Left lung (tissue), 10 donors: ENCODE results near the gene TMIE. TPM values are rescaled to one million over a fixed set of nuclear protein-coding genes. Genes with fewer than 3 reads are reported as not detected.
A peak's percentile ranks its signal among the peaks of the same experiment; 100 is the strongest.

Source experiments
- ATAC-seq: fragments of 200-7000 bp; cut with Tn5 transposase; one replicate; pipeline ENCODE4 v1.9.1; 2020; ENCODE audit warnings: moderate library complexity
- DNase-seq, 4 donors: peaks; one replicate each; pipeline ENCODE4 v3.0.0-alpha.2; 2013 to 2020
- H3K27ac ChIP-seq, 2 donors: fragments of 200-600 bp; sonication (generic) in 1 of 2; one replicate each; pipeline versions ENCODE4 v1.5.0 to v1.8.0; 2020 to 2021
- H3K27me3 ChIP-seq, 2 donors: fragments of 200-600 bp; sonication (generic) in 1 of 2; one replicate each; pipeline versions ENCODE4 v1.5.0 to v1.8.0; 2020 to 2021
- H3K36me3 ChIP-seq, 2 donors: fragments of 200-600 bp; sonication (generic) in 1 of 2; one replicate each; pipeline versions ENCODE4 v1.5.0 to v1.8.0; 2020 to 2021
- H3K4me1 ChIP-seq, 2 donors: fragments of 200-600 bp; one replicate each; pipeline ENCODE4 v1.8.0; 2021
- H3K4me3 ChIP-seq, 2 donors: fragments of 200-600 bp; sonication (generic) in 1 of 2; one replicate each; pipeline versions ENCODE4 v1.5.0 to v1.8.0; 2020 to 2021; ENCODE audit warnings: mild to moderate bottlenecking in 1 of 2
- H3K9me3 ChIP-seq, 2 donors: fragments of 200-600 bp; sonication (generic) in 1 of 2; one replicate each; pipeline versions ENCODE4 v1.5.0 to v1.8.0; 2020 to 2021
- CTCF ChIP-seq, 2 donors: fragments of 200-600 bp; sonication (generic) in 1 of 2; IDR thresholded peaks; one replicate each; pipeline versions ENCODE4 v1.5.0 to v1.8.0; 2021; ENCODE audit warnings: antibody characterized with exemption in 2 of 2
- intact Hi-C, 2 donors: fragments of 100-400 bp; cut with DNase I; formaldehyde crosslinking; loops; one replicate each; pipeline versions ENCODE4 v1.11.2 to v1.14.2; 2022
- polyA plus RNA-seq, 6 donors: library from polyadenylated mRNA; unstranded; fragments of 120-200 nt; gene quantifications; one replicate each; pipeline ENCODE4 v1.2.1, GENCODE V29; 2013; ENCODE audit not compliant: insufficient read length in 6 of 6
- total RNA-seq, 2 donors: library from RNA; stranded (reverse); fragmentation: NEBNext Ultra II Directional; extraction: Animal tissue kit (Norgen Biotek cat#: 25700); gene quantifications; one replicate each; pipeline ENCODE4 v1.2.1, GENCODE V29; 2021
- donor health status: DM: no; HTN: yes; CAD: no.
- donor health status: DM: no; HTN: no; CAD: no.

Gene TMIE
- total and polyA plus RNA-seq, 8 donors, result 0.23 to 0.82 (median 0.48) TPM; not detected in 1

GRCh38 chr3:46685446-46685845 is 15.7 kb upstream of the TMIE start:
- H3K4me3 ChIP-seq, result no peak overlapping the region
- ATAC-seq (no peak), DNase-seq (no peak)
- no peaks in the 10 kb centered on the region for H3K9me3 ChIP-seq
- H3K4me1 ChIP-seq, result peaks cover 0 to 6% of the 10 kb centered on the region in 2 donors
- H3K36me3 ChIP-seq, result peaks cover 0 to 73% of the 10 kb centered on the region in 2 donors
- TF ChIP-seq CTCF (IDR thresholded peaks at IDR 0.05), result no peak
- H3K27me3 ChIP-seq, result no peaks in the 10 kb centered on the region
- intact Hi-C loops, result no loop called here
- H3K27ac ChIP-seq, result no peak overlapping the region

- TF ChIP-seq CTCF (IDR thresholded peaks at IDR 0.05), result no peak
- H3K4me1 ChIP-seq, result peaks cover 19 to 58% of the 10 kb centered on the region in 2 donors
- ATAC-seq (peak; percentile 45), DNase-seq (peak in 2 of 4 donors; percentile 42 to 70)
- intact Hi-C loops, result no loop called here
- H3K9me3 ChIP-seq, result no peaks in the 10 kb centered on the region
- H3K27ac ChIP-seq, result peak overlapping the region; percentile 68 to 93
- H3K36me3 ChIP-seq, result peaks cover 0 to 22% of the 10 kb centered on the region in 2 donors
- no peak overlapping the region for H3K4me3 ChIP-seq
- H3K27me3 ChIP-seq, result peaks cover 0 to 25% of the 10 kb centered on the region in 2 donors
These were observed 10.4 kb upstream of the TMIE start for GRCh38 chr3:46690798-46691197.

GRCh38 chr3:46692566-46692990 is 8.6 kb upstream of the TMIE start:
- Histone ChIP-seq H3K9me3 (no peaks in the 10 kb centered on the region), H3K27me3 (peaks cover 0 to 25% of the 10 kb centered on the region in 2 donors), H3K36me3 (peaks cover 0 to 13% of the 10 kb centered on the region in 2 donors), H3K4me3 (peak overlapping the region; percentile 65 to 69), H3K27ac (peak overlapping the region; percentile 68 to 93), H3K4me1 (peaks cover 26 to 71% of the 10 kb centered on the region in 2 donors)
- ATAC-seq (peak; percentile 79), DNase-seq (peak in 3 of 4 donors; percentile 20 to 95 (median 89))
- intact Hi-C loops, result no loop called here
- no peak for TF ChIP-seq CTCF (IDR thresholded peaks at IDR 0.05)

GRCh38 chr3:46693038-46693891 is 7.9 kb upstream of the TMIE start, which contains the start of gene ALS2CL:
Gene ALS2CL, minus strand, starts transcription at chr3:46693679. Its CDS starts 4,239 bp downstream, at chr3:46689440.
- peak in 3 of 4 donors; percentile 43 to 92 (median 68) for DNase-seq

More at GRCh38 chr3:46693038-46693891, 7.9 kb upstream of the TMIE start, which contains the start of gene ALS2CL:
- Histone ChIP-seq H3K4me1 (peaks cover 26 to 71% of the 10 kb centered on the region in 2 donors), H3K27ac (peak within 1 kb of the TSS; percentile 68 to 93), H3K36me3 (peaks cover 0 to 7% of the 10 kb centered on the region in 2 donors), H3K4me3 (peak within 1 kb of the TSS; percentile 65 to 69), H3K9me3 (no peaks in the 10 kb centered on the region), H3K27me3 (peaks cover 0 to 25% of the 10 kb centered on the region in 2 donors)
- intact Hi-C loops, result no loop called here
- no peak for TF ChIP-seq CTCF (IDR thresholded peaks at IDR 0.05)
- peak; percentile 78 for ATAC-seq
